ENCODE data around the gene GSTO2. TPM values are rescaled to one million over a fixed set of nuclear protein-coding genes. Genes with fewer than 3 reads are reported as not detected.

Gene GSTO2
- total RNA-seq, 4 donors from 2014 or later: 0.30 to 1.7 (median 1.0) TPM

GRCh38 chr10:104328896-104329710, 60.1 kb downstream of the GSTO2 start:
- no peaks in the 10 kb centered on the region for H3K27me3 ChIP-seq
- peak overlapping the region; percentile 79 to 98 (median 92) for H3K27ac ChIP-seq
- TF ChIP-seq POLR2A (IDR thresholded peaks at IDR 0.05) (peak in 1 of 2 donors; percentile 12), EP300 (IDR thresholded peaks at IDR 0.05) (peak; percentile 21 to 89), CTCF (IDR thresholded peaks at IDR 0.05) (no peak)
- H3K4me1 ChIP-seq: peaks cover 3 to 100% (median 99%) of the 10 kb centered on the region in 4 donors
- H3K36me3 ChIP-seq: no peaks in the 10 kb centered on the region
- WGBS, 2 donors: 8% methylated on average over 14 to 15 of the region's 15 CpGs
- DNase-seq (ENCODE audit: low spot score in 2 of 2): no peak
- peak overlapping the region; percentile 5 to 36 (median 12) for H3K4me3 ChIP-seq
- H3K9me3 ChIP-seq: no peaks in the 10 kb centered on the region

- Histone ChIP-seq H3K27ac (peak overlapping the region; percentile 79 to 98 (median 92)), H3K4me3 (peak overlapping the region in 3 of 4 donors; percentile 8 to 36 (median 11)), H3K36me3 (no peaks in the 10 kb centered on the region), H3K9me3 (no peaks in the 10 kb centered on the region), H3K4me1 (peaks cover 3 to 100% (median 98%) of the 10 kb centered on the region in 4 donors), H3K27me3 (no peaks in the 10 kb centered on the region)
- no peak for TF ChIP-seq POLR2A (IDR thresholded peaks at IDR 0.05)
- TF ChIP-seq EP300 (IDR thresholded peaks at IDR 0.05): no peak
- TF ChIP-seq CTCF (IDR thresholded peaks at IDR 0.05): no peak
- DNase-seq (ENCODE audit: low spot score in 2 of 2): no peak
- WGBS, 2 donors: 22 to 35% methylated on average over 3 of the region's 3 CpGs
These were observed 60.8 kb downstream of the GSTO2 start for GRCh38 chr10:104329735-104330134.

GRCh38 chr10:104330168-104331110, 61.5 kb downstream of the GSTO2 start:
- DNase-seq (ENCODE audit: low spot score in 2 of 2): peak; percentile 69 to 79
- Histone ChIP-seq H3K27me3 (no peaks in the 10 kb centered on the region), H3K9me3 (no peaks in the 10 kb centered on the region), H3K27ac (peak overlapping the region; percentile 79 to 98 (median 92)), H3K4me1 (peaks cover 3 to 100% (median 97%) of the 10 kb centered on the region in 4 donors), H3K4me3 (no peak overlapping the region), H3K36me3 (no peaks in the 10 kb centered on the region)
- 18% methylated on average over 8 of the region's 8 CpGs for WGBS, 2 donors
- TF ChIP-seq POLR2A (IDR thresholded peaks at IDR 0.05): peak in 1 of 2 donors; percentile 36
- TF ChIP-seq CTCF (IDR thresholded peaks at IDR 0.05): no peak
- peak; percentile 39 to 93 for TF ChIP-seq EP300 (IDR thresholded peaks at IDR 0.05)

GRCh38 chr10:104331208-104331838, 62.3 kb downstream of the GSTO2 start:
- WGBS, 2 donors: 6 to 21% methylated on average over 9 of the region's 9 CpGs
- no peaks in the 10 kb centered on the region for H3K9me3 ChIP-seq
- H3K36me3 ChIP-seq: no peaks in the 10 kb centered on the region
- TF ChIP-seq EP300 (IDR thresholded peaks at IDR 0.05) (peak in 1 of 2 donors; percentile 83), CTCF (IDR thresholded peaks at IDR 0.05) (no peak)
- H3K27me3 ChIP-seq: no peaks in the 10 kb centered on the region
- H3K27ac ChIP-seq: peak overlapping the region; percentile 79 to 98 (median 92)
- no peak for DNase-seq (ENCODE audit: low spot score in 2 of 2)
- H3K4me1 ChIP-seq: peaks cover 3 to 100% (median 97%) of the 10 kb centered on the region in 4 donors
- H3K4me3 ChIP-seq: peak overlapping the region in 1 of 4 donors; percentile 5
